NCI-H1417 treated with DMSO at 0.1 percent for 48 hours (cell line): ENCODE measurements around the gene LDLRAD2.

Source experiments
- DNase-seq: peaks from one replicate; lab custom pipeline; 2025; lab: John Stamatoyannopoulos, UW

Gene LDLRAD2

GRCh38 chr1:21863981-21864380 lies 51.9 kb downstream of the LDLRAD2 start:
- no peak for DNase-seq

DNA sequence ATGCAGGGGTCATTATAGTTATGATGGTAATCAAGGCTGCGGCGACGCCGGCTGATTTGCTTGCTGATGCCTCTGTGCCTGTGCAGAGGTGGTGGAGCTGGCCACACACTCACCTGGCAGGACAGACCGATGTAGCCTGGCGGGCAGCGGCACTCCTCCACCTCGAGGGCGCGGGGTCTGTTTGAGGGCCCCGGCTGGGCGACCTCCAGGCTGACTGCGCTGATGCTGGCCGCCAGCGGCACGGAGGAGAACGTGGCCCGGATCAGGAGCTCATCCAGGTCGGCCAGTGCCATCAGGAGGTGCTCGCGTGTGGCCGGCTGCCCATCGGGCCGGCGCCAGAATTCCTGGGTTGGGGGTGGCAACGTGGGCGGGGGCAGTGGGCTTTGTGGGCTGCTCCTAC lies 52.7 kb downstream of the LDLRAD2 start:
- no peak for DNase-seq

GRCh38 chr1:21865609-21865942 lies 53.5 kb downstream of the LDLRAD2 start:
- no peak for DNase-seq

DNA sequence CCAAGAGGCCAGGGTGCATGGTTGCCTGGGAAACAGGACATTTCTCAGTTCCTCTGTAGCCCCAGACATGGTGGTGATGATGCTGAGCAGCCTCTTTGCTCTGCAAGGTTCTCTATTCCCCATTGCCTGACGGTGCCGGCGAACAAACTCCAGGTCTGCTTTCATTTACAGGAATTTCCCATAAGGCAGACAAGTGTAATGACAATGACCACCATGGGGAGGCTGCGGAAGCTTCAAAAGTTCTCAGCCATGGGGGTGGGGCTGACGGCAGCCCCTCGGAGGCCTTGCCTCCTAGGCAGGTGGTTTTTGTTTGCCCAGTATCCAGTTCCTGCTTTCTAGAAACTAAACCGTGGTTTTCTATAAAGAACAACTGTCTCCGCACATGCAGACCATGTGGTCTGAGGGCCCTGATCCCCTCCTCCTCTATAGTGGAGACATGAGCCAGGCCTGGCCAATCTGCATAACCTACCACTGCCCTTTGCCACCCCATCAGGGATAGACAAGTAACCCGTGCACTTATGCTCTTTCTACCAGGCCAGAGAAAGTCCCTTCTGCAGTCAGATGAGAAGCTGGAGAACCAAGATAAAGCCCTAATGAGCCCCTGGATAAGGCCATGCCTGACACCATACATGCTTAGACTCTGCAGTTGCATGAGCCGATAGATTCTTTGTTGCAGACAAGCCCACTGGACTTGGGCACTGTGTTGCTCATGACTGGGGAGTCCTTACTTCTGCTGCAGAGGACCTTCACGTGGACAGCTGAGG lies 54.1 kb downstream of the LDLRAD2 start:
- no peak for DNase-seq

GRCh38 chr1:21866707-21867043 lies 54.6 kb downstream of the LDLRAD2 start:
- no peak for DNase-seq

GRCh38 chr1:21867451-21867996 lies 55.5 kb downstream of the LDLRAD2 start:
- DNase-seq: no peak

- DNase-seq: no peak
These were observed 56.4 kb downstream of the LDLRAD2 start for GRCh38 chr1:21868482-21868881.

DNA sequence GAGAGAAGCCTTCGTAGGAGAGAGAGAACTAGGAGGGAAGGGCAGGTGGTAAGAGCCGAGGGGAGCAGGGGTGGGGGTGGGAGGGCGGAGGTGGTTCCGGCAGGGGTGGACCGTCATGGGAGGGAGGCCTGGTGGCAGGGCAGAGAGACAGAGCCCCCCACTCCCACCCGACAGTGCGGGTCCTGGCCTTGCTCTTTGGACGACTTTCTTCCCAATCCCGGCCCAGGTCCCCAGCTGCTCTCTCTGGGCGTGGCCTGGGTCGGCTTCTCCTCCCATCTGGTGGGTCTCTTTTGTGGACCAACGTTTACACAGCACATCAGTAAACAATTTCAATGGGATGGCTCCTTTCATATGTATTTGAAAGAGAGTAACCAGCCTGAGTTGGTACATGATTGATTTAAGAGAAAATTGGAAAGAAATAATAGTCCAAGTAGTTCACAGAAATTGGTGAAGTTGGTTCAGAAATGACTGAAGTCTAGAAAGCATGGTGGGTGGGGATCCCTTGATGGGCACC lies 56.9 kb downstream of the LDLRAD2 start:
- no peak for DNase-seq

DNA sequence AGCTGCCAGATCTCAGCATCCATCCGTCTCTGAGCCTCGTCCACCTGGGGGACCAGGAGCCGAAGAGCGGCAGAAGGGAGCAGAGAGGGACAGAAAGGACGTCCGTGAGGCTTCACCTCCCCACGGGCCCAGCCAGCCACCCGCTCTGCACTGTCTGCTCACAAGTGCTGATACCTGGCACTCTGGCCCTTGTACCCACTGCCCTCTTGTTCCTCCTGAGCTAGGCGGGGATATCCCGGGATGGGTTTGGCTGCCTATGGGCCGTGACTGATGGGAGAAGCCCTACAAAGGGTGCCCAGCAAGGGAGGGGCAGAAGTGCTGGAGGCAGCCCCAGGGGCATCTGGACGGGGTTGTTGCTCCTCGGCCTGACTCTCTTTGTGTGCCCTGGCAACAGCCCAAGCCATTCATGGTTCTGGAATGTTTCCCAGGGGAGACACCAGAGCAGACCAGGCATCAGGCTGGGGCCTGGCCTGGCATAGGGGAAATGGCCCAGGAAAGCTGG lies 57.6 kb downstream of the LDLRAD2 start:
- no peak for DNase-seq

- DNase-seq: no peak
These were observed 58.5 kb downstream of the LDLRAD2 start for GRCh38 chr1:21870611-21871010.

DNA sequence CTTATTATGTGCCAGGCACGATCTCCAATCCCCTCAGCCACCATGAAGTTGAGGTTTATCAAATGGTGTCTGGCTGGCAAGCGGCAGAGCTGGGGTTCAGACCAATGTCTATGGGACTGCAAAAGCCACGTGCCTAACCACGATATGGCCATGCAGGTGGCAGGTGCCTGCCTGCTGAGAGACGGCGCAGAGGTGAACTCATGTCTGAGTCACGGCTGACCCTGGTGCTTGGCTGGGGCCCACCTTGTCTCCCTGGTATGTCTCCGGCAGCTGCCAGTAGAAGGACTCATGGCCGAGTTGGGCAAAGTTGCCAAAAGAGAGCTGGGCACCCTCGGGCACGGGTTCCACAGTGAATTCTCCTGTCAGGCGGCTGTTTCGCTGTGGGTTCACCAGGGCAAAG lies 59.9 kb downstream of the LDLRAD2 start:
- no peak for DNase-seq

DNA sequence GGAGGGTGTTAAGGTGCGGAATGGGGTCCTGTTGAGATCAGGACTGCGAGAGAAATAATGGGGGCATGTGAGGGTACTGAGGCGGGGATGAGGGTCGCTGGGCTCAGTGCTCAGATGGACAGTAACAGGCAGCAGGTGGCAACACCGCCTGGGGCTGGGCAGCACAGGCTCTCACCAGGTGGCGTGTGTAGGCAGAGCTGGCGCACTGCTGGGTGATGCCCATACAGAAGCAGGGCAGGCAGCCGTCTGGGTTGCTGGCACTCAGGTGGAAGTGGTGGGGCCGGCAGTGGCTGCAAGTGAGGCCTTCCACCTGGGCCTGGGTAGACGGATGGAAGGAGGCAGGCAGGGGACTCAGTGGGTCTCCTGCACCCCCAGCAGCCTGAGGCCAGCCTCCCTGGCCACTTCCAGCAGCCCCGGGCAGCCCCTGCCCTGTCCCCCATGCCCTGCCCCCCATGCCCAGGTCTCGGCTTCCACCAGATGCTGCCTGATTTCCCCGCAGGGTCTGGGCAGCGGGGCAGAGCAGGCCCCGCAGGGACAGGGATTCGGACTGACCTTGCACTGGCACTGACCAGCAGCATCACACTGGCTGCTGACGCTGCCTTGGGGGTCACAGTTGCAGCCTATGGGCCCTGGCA lies 60.5 kb downstream of the LDLRAD2 start:
- no peak for DNase-seq

GRCh38 chr1:21873174-21873573 lies 61.1 kb downstream of the LDLRAD2 start:
- no peak for DNase-seq

GRCh38 chr1:21873761-21874160 lies 61.7 kb downstream of the LDLRAD2 start:
- DNase-seq: no peak

GRCh38 chr1:21874328-21874727 lies 62.3 kb downstream of the LDLRAD2 start:
- DNase-seq: no peak
